ENCODE results near the gene CACNA1I.

The CACNA1I gene

DNA sequence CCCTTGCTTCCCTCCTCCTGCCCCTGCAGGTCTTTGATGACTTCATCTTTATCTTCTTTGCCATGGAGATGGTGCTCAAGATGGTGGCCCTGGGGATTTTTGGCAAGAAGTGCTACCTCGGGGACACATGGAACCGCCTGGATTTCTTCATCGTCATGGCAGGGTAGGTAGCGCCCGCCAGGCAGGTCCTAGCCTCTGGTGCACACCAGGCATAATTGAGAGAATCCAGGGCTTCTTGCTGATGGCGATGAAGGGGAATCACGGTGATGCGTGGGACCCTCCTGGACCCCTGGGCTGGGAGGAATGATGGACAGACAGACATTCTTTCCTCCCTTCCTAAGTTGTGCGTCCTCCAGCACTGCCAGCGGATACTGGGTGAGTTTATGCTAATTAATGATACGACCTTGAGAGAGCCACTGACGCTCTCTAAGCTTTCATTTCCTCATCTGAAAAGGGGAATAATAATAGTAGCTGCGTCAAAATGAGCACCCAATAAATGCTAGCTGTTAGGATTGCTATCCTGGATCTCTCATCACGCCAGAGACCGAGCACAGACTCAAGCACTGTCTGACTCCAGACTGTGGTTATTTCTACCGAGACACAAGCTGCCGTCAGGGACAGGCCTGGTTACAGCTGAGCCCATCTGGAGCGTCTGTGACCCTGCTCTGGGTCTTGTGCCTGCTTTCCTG, 30.1 kb downstream of the CACNA1I start:
- no peak for DNase-seq

DNA sequence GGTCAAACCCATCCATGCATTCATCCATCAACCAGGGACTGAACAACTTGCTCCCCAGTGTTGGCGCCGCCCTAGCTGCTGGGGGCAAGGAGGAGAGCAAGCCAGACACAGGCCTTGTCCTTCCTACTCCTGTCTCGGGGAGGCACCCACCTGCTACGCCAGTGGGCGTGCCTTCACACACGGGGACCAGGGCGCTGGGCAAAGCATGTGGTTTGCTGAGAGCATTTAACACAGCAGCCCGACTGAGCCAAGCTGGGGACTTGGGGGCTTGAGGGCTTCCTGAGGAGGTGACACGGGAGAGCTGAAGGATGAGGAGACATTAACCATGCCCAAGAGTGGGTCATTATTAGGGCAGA, 30.6 kb downstream of the CACNA1I start:
- DNase-seq, result no peak

- no peak for DNase-seq
These were observed 32.8 kb downstream of the CACNA1I start for GRCh38 chr22:39603345-39603744.

DNA sequence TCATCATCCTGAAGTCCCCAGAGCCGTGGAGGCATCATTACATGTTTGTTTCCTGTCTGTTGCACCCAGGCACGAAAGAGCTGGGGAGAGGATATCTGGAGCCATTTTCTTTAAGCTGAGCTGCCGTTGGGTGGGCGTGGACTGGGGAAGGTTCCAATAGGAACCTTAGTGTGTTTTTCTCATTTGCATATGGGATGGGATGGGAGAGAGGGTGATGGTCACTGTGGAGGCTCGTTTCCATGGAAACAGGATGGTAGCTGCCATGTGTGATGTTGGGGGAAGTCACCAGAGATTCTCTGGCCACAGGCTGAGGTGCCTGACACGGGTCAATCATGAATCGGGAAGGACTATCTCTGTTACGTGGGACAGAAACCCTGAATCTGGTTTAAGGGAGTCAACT, 39.7 kb downstream of the CACNA1I start:
- no peak for DNase-seq

DNA sequence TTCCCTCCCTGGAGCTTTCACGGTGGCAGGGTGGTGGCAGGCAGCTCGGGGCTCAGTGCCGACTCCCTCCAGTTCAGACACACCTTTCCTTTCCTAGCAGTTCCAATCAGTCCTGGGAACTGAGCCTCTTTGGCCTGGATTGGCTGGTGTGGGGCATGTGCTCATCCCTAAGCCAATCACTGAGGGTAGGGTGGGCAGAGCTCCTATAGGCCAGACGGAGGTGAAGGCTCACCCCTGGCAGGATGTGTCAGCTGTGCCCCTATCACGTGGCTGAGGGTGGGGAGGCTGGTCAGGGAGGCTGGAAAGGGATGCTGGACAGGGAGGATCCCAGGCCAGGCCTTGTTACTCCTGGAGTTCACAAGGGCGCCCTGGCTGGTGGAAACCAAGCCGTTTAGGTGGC, 40.2 kb downstream of the CACNA1I start:
- no peak for DNase-seq

- no peak for DNase-seq
These were observed 40.8 kb downstream of the CACNA1I start for GRCh38 chr22:39611360-39611759.

DNA sequence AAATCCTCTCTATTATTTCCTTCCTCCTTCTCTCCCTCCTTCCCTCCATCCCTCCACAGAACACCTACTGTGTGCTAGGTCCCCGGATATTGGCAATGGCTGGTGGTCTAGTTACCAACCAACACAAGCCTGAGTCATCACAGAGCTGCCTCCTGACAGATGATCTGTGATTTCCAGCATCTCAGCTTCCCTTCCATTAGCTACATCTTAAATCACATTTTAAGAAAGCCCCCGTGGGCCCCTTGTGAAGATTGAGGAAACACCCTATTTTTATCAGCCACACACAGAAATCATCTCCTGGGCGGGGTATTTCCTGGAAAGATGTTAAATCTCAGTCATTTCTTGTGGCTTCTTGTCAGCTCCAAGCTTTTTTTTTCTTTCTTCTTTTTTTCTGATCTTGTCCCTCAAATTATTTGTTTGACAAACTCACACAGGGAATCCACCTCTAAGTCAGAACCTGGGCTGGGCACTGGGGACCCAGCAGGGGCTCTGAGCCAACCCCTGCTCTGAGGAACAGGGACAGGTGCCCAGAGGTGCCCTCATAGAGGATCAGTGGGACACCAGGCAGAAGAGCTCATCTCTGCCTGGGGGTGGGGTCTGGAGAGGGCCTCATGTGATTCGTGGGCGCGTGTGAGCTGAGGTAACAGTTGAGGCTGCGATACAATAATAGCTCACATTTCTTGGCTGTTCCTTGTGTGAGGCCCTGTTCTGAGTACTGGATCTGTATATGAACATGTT, 42.4 kb downstream of the CACNA1I start:
- no peak for DNase-seq

GRCh38 chr22:39613549-39613921, 43.0 kb downstream of the CACNA1I start:
- DNase-seq, result no peak

DNA sequence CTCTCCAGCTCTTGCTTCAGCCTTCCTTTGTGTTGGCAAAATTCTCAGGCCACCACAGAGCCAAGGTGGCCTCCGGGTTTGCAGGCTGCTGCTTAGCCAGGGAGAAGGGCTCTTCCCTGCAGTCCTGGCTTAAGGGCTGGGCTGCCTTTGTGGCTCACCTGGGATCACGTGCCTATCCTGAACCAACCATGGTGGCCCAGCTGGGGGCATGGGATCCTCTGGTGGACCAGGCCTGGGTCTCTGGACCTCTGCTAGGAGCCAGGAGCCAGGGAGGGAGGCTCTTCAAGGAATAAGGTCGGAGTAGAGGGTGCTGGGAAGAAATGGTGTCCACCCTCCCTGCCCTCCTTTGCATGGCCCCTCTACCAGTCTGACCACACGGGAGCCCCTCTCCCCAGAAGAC, 43.9 kb downstream of the CACNA1I start:
- no peak for DNase-seq

GRCh38 chr22:39616051-39616450, 45.5 kb downstream of the CACNA1I start:
- DNase-seq, result no peak

GRCh38 chr22:39616781-39617180, 46.2 kb downstream of the CACNA1I start:
- DNase-seq, result no peak

DNA sequence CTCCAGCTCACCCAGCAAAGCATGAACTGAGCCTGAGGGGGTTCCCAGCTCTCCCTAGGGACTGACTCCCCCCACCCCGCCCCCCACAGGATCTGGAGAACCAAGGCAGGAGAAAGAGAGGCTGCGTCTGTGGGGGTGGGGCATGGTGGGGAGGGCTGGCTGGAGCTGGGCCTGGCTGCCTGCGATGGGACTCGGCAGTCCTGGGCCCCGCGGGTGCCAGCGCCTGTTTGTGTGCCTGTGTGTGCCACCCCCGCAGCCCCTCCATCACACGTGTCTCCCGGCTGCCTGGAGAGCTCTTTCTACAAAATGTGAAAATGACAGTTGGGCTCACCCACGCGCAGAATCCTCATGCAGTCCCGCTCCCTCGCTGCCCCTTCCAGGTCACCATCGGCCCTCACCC, 46.8 kb downstream of the CACNA1I start:
- no peak for DNase-seq

- DNase-seq, result no peak
These were observed 47.6 kb downstream of the CACNA1I start for GRCh38 chr22:39617970-39618757.

DNA sequence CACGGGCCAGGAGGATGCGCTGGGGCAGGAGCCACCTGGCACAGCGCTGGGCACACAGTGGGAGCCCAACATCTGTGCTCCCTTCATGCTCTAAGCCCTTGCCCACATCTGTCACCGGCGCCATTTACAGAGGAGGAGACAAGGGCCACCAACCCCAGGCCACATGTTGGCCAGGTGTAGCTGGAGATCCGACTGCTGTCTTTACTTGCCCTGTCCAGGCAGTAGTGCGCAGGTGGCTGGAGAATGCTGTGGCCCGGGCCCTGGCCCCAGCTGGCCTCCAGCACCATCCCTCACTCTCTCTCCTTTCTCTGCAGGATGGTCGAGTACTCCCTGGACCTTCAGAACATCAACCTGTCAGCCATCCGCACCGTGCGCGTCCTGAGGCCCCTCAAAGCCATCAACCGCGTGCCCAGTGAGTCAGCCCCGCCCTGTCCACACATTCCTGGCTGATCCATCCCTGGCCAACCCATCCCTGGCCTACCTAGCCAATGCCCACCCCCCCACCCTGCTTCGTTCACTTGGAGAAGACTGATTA, 48.5 kb downstream of the CACNA1I start:
- DNase-seq, result no peak

GRCh38 chr22:39620924-39621690, 50.6 kb downstream of the CACNA1I start:
- no peak for DNase-seq

GRCh38 chr22:39621826-39622225, 51.3 kb downstream of the CACNA1I start:
- no peak for DNase-seq

DNA sequence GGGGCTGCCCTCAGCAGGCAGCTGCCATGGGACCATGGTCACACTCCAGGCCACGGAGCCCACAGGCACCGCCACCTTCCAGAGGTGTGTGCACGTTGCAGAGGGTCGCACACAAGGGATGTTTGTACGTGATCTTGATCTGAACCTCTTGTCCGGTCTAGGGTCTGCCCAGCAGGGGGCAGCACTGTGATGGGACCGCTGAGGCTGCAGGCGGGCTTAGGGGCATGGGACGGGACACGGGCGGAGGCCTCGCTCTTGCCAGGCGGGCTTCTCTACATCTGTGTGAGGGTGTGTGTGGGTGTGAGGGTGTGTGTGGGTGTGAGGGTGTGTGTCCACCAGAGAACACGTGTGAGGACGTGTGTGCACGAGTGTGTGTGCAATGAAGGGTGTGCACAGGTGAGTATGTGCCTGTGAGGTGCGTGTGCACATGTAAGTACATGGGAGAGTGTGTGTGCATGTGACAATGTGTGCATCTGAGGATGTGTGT, 52.4 kb downstream of the CACNA1I start:
- no peak for DNase-seq

DNA sequence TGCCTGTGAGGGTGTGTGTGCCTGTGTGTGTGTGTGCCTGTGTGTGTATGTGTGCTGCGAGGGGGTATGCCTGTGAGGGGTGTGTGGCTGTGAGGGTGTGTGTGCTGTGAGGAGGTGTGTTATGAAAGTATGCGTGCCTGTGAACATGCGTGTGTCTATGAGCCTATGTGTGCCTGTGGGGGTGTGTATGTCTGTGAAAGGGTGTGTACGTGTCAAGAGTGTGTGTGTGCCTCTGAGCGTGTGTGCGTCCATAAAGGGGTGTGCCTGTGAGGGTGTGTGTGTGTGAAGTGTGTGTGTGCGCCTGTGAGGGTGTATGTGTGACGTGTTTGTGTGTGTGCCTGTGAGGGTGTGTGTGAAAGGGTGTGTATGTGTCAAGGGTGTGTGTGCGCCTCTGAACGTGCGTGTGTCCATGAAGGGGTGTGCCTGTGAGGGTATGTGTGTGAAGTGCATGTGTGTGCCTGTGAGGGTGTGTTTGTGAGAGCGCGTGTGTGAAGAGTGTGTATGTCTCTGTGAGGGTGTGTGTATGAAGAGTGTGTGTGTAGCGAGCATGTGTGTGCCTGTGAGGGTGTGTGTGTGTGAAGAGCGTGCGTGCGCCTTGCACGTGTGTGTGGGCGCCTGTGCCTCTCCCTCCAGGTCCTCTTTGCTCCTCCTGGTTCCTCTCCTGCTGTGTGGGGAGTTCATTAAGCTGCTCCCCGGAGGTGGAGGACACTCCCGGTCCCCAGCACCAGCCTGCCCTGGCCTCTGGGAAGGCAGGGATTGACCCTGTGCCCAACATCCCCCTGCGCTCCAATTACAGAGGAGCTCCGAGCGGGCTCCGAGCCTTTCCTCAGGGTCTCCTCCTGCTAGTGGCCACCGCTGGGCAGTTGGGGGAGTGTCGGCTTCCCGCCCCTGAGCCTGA, 53.3 kb downstream of the CACNA1I start:
- DNase-seq, result no peak

DNA sequence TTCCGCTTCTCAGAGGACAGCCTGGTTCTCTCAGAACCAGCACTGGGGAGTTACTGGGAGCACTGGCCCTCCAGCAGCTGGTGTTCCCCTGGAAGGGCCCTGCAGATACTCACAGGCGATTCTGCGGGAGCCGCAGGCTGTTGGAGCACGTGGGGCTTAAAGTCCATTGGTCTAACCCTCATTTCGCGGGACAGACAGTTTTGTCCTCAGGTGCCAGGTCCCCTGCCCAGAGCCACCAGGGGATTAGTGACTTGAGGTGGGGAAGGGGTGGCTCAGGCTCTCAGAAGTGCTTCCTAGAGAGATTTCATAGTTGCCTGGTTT, 53.9 kb downstream of the CACNA1I start:
- no peak for DNase-seq

DNA sequence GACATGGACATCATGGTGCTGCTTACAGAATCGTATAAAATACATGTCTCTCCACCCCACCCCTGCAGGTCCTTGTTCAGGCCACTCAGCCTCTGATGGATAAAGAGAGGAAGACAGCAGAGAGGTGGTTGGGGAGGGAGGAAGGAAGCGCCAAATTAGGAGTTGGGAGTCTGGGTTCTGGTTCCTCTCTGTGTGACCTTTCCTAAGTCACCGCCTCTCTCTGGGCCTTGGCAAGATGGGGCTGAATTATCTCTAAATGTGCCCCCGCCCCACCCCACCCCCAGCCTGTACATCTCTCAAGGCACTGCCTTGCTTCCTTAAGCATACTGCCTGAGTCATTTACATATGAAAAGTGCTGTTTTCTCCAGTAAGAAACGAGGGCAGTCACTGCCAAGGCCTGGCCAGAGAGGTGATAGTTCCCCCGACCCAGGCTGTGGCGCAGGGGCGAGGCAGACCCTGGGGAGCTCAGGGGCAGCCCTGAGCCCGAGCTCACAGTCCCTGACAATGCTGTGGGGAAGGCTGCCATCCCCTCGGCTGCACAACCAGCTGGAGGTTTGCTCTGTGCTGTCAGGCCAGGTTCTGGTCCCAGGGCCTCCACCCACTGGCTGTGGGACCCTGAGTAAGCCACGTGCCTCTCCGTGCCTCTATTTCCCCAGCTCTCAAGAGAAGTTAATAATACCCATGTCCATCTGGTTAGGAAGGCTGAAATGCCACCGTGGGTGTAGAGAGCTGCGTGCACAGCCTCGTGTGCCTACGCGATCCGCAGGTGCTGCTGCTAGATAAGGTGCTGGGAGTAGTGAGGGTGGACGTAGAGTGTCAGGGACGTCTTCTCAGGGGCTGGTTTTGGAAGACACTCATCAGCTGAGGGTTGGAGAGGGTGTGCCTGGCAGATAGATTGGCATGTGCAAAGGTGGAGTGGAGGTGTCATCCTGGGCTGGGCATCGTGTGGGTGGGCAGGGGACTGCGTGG, 55.3 kb downstream of the CACNA1I start:
- DNase-seq, result no peak

DNA sequence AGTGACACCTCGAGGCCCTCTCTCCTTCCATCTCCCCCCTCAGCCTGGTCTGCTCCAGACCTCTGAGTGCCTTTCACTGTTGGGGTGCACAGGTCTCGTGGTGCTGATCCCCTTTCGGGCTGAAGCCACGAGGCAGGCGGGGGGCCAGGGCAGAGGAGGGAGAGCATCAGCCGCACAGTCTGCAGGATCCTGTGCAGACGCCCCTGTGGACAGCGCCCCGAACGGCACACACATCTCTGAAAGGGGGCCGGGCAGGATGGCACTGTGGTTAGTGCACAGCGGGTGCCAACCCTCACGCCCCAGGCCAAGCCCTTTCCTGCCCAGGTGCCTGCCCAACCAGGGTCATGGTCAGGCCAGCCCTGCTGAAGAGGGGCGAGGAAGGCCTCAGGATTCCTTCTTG, 56.7 kb downstream of the CACNA1I start:
- DNase-seq, result no peak
